H9 (cell line): ENCODE data around the gene ADAMTS17. TPM values are rescaled to one million over a fixed set of nuclear protein-coding genes. Genes with fewer than 3 reads are reported as not detected.

Source experiments
- DNase-seq: peaks from one replicate; pipeline ENCODE4 v3.0.0-alpha.2; 2017
- H2AFZ ChIP-seq: one replicate; pipeline ENCODE4 v1.6.1; 2013; ENCODE audit warnings: mild to moderate bottlenecking, low read length, control low read depth, moderate library complexity
- H2AK5ac ChIP-seq: 2 replicates; pipeline ENCODE4 v1.6.1; 2013; ENCODE audit warnings: low read length, control low read depth, mixed read lengths; ENCODE audit not compliant: insufficient read length
- H2BK120ac ChIP-seq: one replicate; pipeline ENCODE4 v1.6.1; 2013; ENCODE audit warnings: low read depth, mild to moderate bottlenecking, low read length, control low read depth, inconsistent platforms; ENCODE audit not compliant: poor library complexity, severe bottlenecking
- H2BK12ac ChIP-seq: 2 replicates; pipeline ENCODE4 v1.6.1; 2013; ENCODE audit warnings: low read length, control low read depth, mixed read lengths, low read depth; ENCODE audit not compliant: insufficient read length
- H2BK15ac ChIP-seq: 2 replicates; pipeline ENCODE4 v1.6.1; 2013; ENCODE audit warnings: low read depth, low read length, control low read depth
- H2BK20ac ChIP-seq: one replicate; pipeline ENCODE4 v1.6.1; 2013; ENCODE audit warnings: low read depth, mild to moderate bottlenecking, low read length, control low read depth, inconsistent platforms; ENCODE audit not compliant: poor library complexity, severe bottlenecking
- H2BK5ac ChIP-seq: 2 replicates; pipeline ENCODE4 v1.6.1; 2013; ENCODE audit warnings: low read length, control low read depth, mixed read lengths; ENCODE audit not compliant: insufficient read length
- H3K14ac ChIP-seq: 2 replicates; pipeline ENCODE4 v1.6.1; 2013; ENCODE audit warnings: low read length, control low read depth; ENCODE audit not compliant: insufficient read depth
- H3K18ac ChIP-seq: 2 replicates; pipeline ENCODE4 v1.6.1; 2013; ENCODE audit warnings: low read depth, mild to moderate bottlenecking, mixed read lengths, low read length, control low read depth; ENCODE audit not compliant: insufficient read length
- H3K23ac ChIP-seq: 2 replicates; pipeline ENCODE4 v1.6.1; 2013; ENCODE audit warnings: low read length, control low read depth, mixed read lengths, low read depth; ENCODE audit not compliant: insufficient read length
- H3K23me2 ChIP-seq: 2 replicates; pipeline ENCODE4 v1.6.1; 2013; ENCODE audit warnings: low read depth, mild to moderate bottlenecking, mixed read lengths, low read length, control low read depth; ENCODE audit not compliant: insufficient read length, poor library complexity, severe bottlenecking
- H3K27ac ChIP-seq: 2 replicates; pipeline ENCODE4 v1.5.1; 2013; ENCODE audit warnings: low read length, control low read depth, mixed read lengths, low read depth; ENCODE audit not compliant: insufficient read length
- H3K27me3 ChIP-seq: 2 replicates; pipeline ENCODE4 v1.6.1; 2013; ENCODE audit warnings: low read length, control low read depth, inconsistent platforms; ENCODE audit not compliant: insufficient read depth
- H3K4ac ChIP-seq: 2 replicates; pipeline ENCODE4 v1.6.1; 2013; ENCODE audit warnings: low read depth, mild to moderate bottlenecking, control low read depth, inconsistent platforms, low read length, moderate library complexity
- H3K4me1 ChIP-seq: 2 replicates; pipeline ENCODE4 v1.6.1; 2013; ENCODE audit warnings: low read length, control low read depth, inconsistent platforms; ENCODE audit not compliant: insufficient read depth
- H3K4me2 ChIP-seq: 2 replicates; pipeline ENCODE4 v1.6.1; 2013; ENCODE audit warnings: low read length, control low read depth, mixed read lengths; ENCODE audit not compliant: insufficient read length, insufficient read depth
- H3K56ac ChIP-seq: 2 replicates; pipeline ENCODE4 v1.6.1; 2013; ENCODE audit warnings: low read depth, mild to moderate bottlenecking, mixed read lengths, low read length, control low read depth; ENCODE audit not compliant: insufficient read length
- H3K79me1 ChIP-seq: 2 replicates; pipeline ENCODE4 v1.6.1; 2013; ENCODE audit warnings: low read depth, mild to moderate bottlenecking, moderate library complexity, low read length, control low read depth, inconsistent platforms; ENCODE audit not compliant: insufficient read depth, poor library complexity, severe bottlenecking
- H3K79me2 ChIP-seq: 2 replicates; pipeline ENCODE4 v1.6.1; 2013; ENCODE audit warnings: low read length, control low read depth, inconsistent platforms; ENCODE audit not compliant: insufficient read depth
- H3K9ac ChIP-seq: 2 replicates; pipeline ENCODE4 v1.6.1; 2013; ENCODE audit warnings: low read length, control low read depth, mixed read lengths; ENCODE audit not compliant: insufficient read length; ENCODE audit errors: extremely low read depth
- H3K9me3 ChIP-seq: one replicate; pipeline ENCODE4 v1.6.1; 2013; ENCODE audit warnings: low read depth, low read length, inconsistent platforms; ENCODE audit not compliant: control insufficient read depth
- H3T11ph ChIP-seq: one replicate; pipeline ENCODE4 v1.6.1; 2013; ENCODE audit warnings: mild to moderate bottlenecking, low read length, control low read depth, inconsistent platforms
- H4K20me1 ChIP-seq: one replicate; pipeline ENCODE4 v1.6.1; 2013; ENCODE audit not compliant: control insufficient read depth, insufficient read length, insufficient read depth
- H4K5ac ChIP-seq: 2 replicates; pipeline ENCODE4 v1.6.1; 2013; ENCODE audit warnings: low read depth, mild to moderate bottlenecking, mixed read lengths, low read length, control low read depth; ENCODE audit not compliant: insufficient read length
- H4K8ac ChIP-seq: replicated peaks from 2 replicates; pipeline ENCODE4 v1.6.1; 2013; ENCODE audit warnings: low read length, control low read depth, mixed read lengths, low read depth; ENCODE audit not compliant: insufficient read length
- H4K91ac ChIP-seq: 2 replicates; pipeline ENCODE4 v1.6.1; 2013; ENCODE audit warnings: low read depth, mild to moderate bottlenecking, moderate library complexity, mixed read lengths, low read length, control low read depth; ENCODE audit not compliant: insufficient read length
- H3K27ac Mint-ChIP-seq, 3 experiments: 2 replicates in 2 of 3; 3 replicates in 1 of 3; pipeline ENCODE4 v1.8.0; 2020 to 2021; ENCODE audit warnings: mixed read lengths in 3 of 3, mild to moderate bottlenecking in 1 of 3, moderate library complexity in 1 of 3
- H3K27me3 Mint-ChIP-seq: 2 replicates; pipeline ENCODE4 v1.8.0; 2021; ENCODE audit warnings: low read depth, mild to moderate bottlenecking, moderate library complexity, mixed read lengths
- H3K36me3 Mint-ChIP-seq, 3 experiments: 2 replicates in 2 of 3; 3 replicates in 1 of 3; pipeline ENCODE4 v1.8.0; 2020 to 2021; ENCODE audit warnings: low read depth in 3 of 3, mixed read lengths in 3 of 3; ENCODE audit not compliant: insufficient read depth in 1 of 3
- H3K4me1 Mint-ChIP-seq, 2 experiments: 2 replicates each; pipeline ENCODE4 v1.8.0; 2020; ENCODE audit warnings: mixed read lengths in 2 of 2
- H3K4me3 Mint-ChIP-seq, 2 experiments: 2 replicates in 1 of 2; 3 replicates in 1 of 2; pipeline ENCODE4 v1.8.0; 2020 to 2021; ENCODE audit warnings: mild to moderate bottlenecking in 2 of 2, mixed read lengths in 2 of 2, moderate library complexity in 1 of 2
- H3K9me3 Mint-ChIP-seq, 2 experiments: 2 replicates in 1 of 2; 3 replicates in 1 of 2; pipeline ENCODE4 v1.8.0; 2020; ENCODE audit warnings: mild to moderate bottlenecking in 2 of 2, mixed read lengths in 2 of 2, moderate library complexity in 1 of 2
- CTCF ChIP-seq: fragments of 200-600 bp; sonication (generic); conservative IDR thresholded peaks from 3 replicates; pipeline ENCODE4 v1.8.0; 2021; ENCODE audit warnings: antibody characterized with exemption, mild to moderate bottlenecking
- WGBS: extraction: QIAGEN DNeasy Blood & Tissue Kit; methylation state at CpG from one replicate; pipeline ENCODE4 v1.1.7; 2013; ENCODE audit warnings: missing lambda C conversion rate, low lambda C conversion rate, mixed read lengths; ENCODE audit not compliant: insufficient read length; ENCODE audit errors: extremely low coverage; 5-methylcytosine and 5-hydroxymethylcytosine counted together
- total RNA-seq: library from RNA; stranded (reverse); gene quantifications from 2 replicates; pipeline ENCODE4 v1.2.1, GENCODE V29; 2021

ADAMTS17 gene
- total RNA-seq, 1 experiment from 2014 or later = 2.9 TPM

- Histone ChIP-seq H4K8ac (no peak overlapping the region), H4K91ac (no peak overlapping the region), H3K9me3 (no peaks in the 10 kb centered on the region), H3K23me2 (no peaks in the 10 kb centered on the region), H3K4ac (no peak overlapping the region), H3K4me1 (no peaks in the 10 kb centered on the region), H2BK120ac (no peak overlapping the region), H3K4me2 (no peak overlapping the region), H2AFZ (no peak overlapping the region), H3K18ac (no peak overlapping the region), H3T11ph (no peak overlapping the region), H2AK5ac (no peak overlapping the region), H3K79me2 (no peaks in the 10 kb centered on the region), H4K5ac (no peak overlapping the region), H2BK5ac (no peak overlapping the region), H3K79me1 (no peaks in the 10 kb centered on the region), H3K27ac (no peak overlapping the region), H3K9ac (no peak overlapping the region), H3K14ac (no peak overlapping the region), H2BK20ac (no peak overlapping the region), H3K56ac (no peak overlapping the region), H3K27me3 (no peaks in the 10 kb centered on the region), H3K23ac (no peak overlapping the region), H2BK15ac (no peak overlapping the region), H4K20me1 (no peaks in the 10 kb centered on the region), H2BK12ac (no peak overlapping the region)
- DNase-seq = no peak
- WGBS = no CpG with 5 or more reads among the region's 2 CpGs
- Mint-ChIP-seq H3K27ac (no peak overlapping the region), H3K27me3 (no peaks in the 10 kb centered on the region; the same call in 1 of the 2 replicates), H3K4me1 (peaks cover 15 to 34% of the 10 kb centered on the region in 2 experiments), H3K9me3 (peaks cover 0 to 5% of the 10 kb centered on the region in 2 experiments; a peak in 3 of 5 replicates), H3K4me3 (no peak overlapping the region), H3K36me3 (peaks cover 0 to 10% (median 3%) of the 10 kb centered on the region in 3 experiments; a peak in 2 of 7 replicates)
- TF ChIP-seq CTCF = no peak
These were observed 96.3 kb downstream of the ADAMTS17 start for GRCh38 chr15:100245487-100245820.
